ENCODE measurements around the gene VWA2. TPM values are rescaled to one million over a fixed set of nuclear protein-coding genes. Genes with fewer than 3 reads are reported as not detected.

VWA2 gene
- total RNA-seq, 4 donors from 2014 or later, result 0.09 to 1.4 (median 0.48) TPM; not detected in 1

DNA sequence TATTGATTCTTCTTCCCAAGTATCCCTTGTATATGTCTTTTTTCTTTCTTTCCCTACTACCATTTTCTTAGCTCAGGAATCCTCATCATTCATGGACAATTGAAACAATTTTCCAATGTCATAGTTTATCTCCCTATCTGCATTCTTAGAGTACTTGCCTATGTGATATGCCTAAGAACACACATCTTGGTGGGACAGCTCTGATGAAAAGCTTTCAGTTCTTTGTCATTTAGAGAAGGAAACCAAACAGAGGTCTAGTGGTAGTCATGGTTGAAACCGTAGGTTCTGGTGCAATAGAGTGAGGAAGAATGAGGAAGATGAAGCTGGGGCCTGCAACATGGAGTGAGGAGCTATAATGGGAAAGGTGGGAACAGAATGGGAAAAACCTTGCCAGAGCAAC lies 31.7 kb upstream of the VWA2 start:
- DNase-seq (ENCODE audit: low spot score) (no peak), ATAC-seq (ENCODE audit: low FRiP score) (no peak)
- TF ChIP-seq CTCF (IDR thresholded peaks at IDR 0.05), result no peak

DNA sequence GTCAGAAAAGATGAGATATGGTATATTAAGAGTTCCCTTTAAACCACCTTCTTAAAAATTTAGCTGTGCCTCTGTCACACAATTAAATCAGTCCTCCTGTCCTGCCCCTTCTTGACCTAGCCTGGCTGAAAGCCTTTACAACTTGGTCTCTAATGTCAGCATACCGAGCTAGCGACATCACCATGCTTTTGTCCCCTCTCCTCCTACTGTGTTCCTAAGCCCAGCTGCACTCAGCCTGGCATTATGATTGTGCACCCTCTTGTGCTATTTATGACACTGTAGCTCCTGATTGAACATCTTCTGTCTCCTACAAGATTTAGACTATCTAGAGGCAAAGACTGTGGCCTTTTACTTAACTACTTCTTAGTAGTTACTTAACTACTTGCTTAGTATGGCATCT lies 30.7 kb upstream of the VWA2 start:
- TF ChIP-seq CTCF (IDR thresholded peaks at IDR 0.05), result no peak
- ATAC-seq (ENCODE audit: low FRiP score) (no peak), DNase-seq (ENCODE audit: low spot score) (no peak)

DNA sequence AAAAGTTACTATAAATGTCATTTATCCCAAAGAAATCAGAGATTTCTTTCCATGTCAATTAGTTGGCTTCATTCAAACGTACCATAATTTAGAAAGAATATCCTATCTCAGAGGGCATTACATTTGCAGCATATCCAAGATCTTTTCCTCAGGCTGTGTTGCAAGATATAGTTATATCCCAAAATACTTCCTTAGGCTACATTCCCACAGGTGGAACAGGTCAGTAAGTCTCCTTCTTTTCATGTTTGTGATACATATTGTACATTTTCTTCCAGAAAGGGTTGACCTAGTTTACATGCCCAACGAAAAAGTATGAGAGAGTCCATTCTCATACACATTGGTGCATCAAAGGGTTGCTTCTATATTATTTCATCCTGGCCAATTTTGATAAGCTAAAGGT lies 26.9 kb upstream of the VWA2 start:
- ATAC-seq (ENCODE audit: low FRiP score), result no peak

GRCh38 chr10:114215033-114215432 lies 24.0 kb upstream of the VWA2 start:
- no peak for ATAC-seq (ENCODE audit: low FRiP score)
- no peak for DNase-seq (ENCODE audit: low spot score)
- no peak for TF ChIP-seq CTCF (IDR thresholded peaks at IDR 0.05)

More for the DNA sequence above, 26.9 kb upstream of the VWA2 start:
- no peak for DNase-seq (ENCODE audit: low spot score)
- no peak for TF ChIP-seq CTCF (IDR thresholded peaks at IDR 0.05)

- ATAC-seq (ENCODE audit: low FRiP score), result no peak
- DNase-seq (ENCODE audit: low spot score), result no peak
- TF ChIP-seq CTCF (IDR thresholded peaks at IDR 0.05), result no peak
Observed at GRCh38 chr10:114220281-114220680, 18.8 kb upstream of the VWA2 start.

DNA sequence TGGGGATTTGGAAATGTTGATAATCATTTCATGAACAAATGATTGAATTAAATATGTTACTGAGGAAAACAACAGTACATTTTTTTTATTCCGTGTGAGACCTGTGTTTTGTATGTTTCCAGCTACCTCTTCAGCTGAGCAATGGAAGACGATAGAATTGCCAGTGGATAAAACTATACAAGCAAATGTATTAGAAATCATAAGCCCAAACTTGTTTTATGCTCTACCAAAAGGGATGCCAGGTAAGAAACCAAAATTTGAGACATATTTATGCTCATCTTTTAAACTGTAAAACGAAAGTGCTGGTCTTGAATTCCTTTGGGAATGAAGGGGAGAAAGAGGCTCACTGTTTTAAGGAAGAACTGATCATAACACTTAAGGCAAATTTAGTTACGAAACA lies 17.8 kb upstream of the VWA2 start:
- no peak for TF ChIP-seq CTCF (IDR thresholded peaks at IDR 0.05)
- no peak for DNase-seq (ENCODE audit: low spot score)
- no peak for ATAC-seq (ENCODE audit: low FRiP score)

GRCh38 chr10:114223066-114223465 lies 16.0 kb upstream of the VWA2 start:
- ATAC-seq (ENCODE audit: low FRiP score) (no peak), DNase-seq (ENCODE audit: low spot score) (no peak)
- TF ChIP-seq CTCF (IDR thresholded peaks at IDR 0.05), result no peak
